PC-9 (cell line): ENCODE data around the gene EME1. TPM values are rescaled to one million over a fixed set of nuclear protein-coding genes. Genes with fewer than 3 reads are reported as not detected.
A peak's percentile ranks its signal among the peaks of the same experiment; 100 is the strongest.

Experiments used
- BruUV-seq: library from RNA; stranded (reverse); fragments of 400-500 nt; replicated peaks from 2 replicates; lab custom pipeline; 2021; lab: Mats Ljungman, UMichigan
- CTCF ChIA-PET: fragments of 300-600 bp; sonication (Branson Sonifier 250); formaldehyde crosslinking; loops from one replicate; lab custom pipeline; 2022; ENCODE audit warnings: antibody characterized with exemption; lab: Charles Lee
- POLR2A ChIA-PET: fragments of 300-600 bp; sonication (Branson Sonifier 250); formaldehyde crosslinking; loops from one replicate; lab custom pipeline; 2022; ENCODE audit warnings: antibody characterized with exemption; ENCODE audit not compliant: unreplicated experiment; lab: Charles Lee
- DNase-seq, 2 experiments: peaks; one replicate each; pipeline versions ENCODE4 v3.0.0 to v3.0.0-alpha.2; 2015 to 2022; ENCODE audit warnings: mixed read lengths in 1 of 2
- H2AFZ ChIP-seq: fragments of 200-600 bp; sonication (generic); 2 replicates; pipeline ENCODE4 v1.8.1; 2017; ENCODE audit warnings: antibody characterized with exemption
- H3F3A ChIP-seq: fragments of 200-600 bp; sonication (generic); 2 replicates; pipeline ENCODE4 v1.8.1; 2017; ENCODE audit warnings: antibody characterized with exemption, mild to moderate bottlenecking, low read depth; ENCODE audit not compliant: insufficient read depth
- H3K27ac ChIP-seq: fragments of 200-600 bp; sonication (generic); 2 replicates; pipeline ENCODE4 v1.6.1; 2016; ENCODE audit warnings: mixed run types
- H3K27me3 ChIP-seq: fragments of 200-600 bp; sonication (generic); 2 replicates; pipeline ENCODE4 v1.6.1; 2016; ENCODE audit warnings: low read depth, mixed run types; ENCODE audit not compliant: insufficient read depth
- H3K36me3 ChIP-seq: fragments of 200-600 bp; sonication (generic); 2 replicates; pipeline ENCODE4 v1.6.1; 2016; ENCODE audit warnings: low read depth, mixed run types
- H3K4me1 ChIP-seq: fragments of 200-600 bp; sonication (generic); replicated peaks from 2 replicates; pipeline ENCODE4 v1.6.1; 2016; ENCODE audit warnings: mixed run types; ENCODE audit not compliant: insufficient read depth
- H3K4me2 ChIP-seq: fragments of 200-600 bp; sonication (generic); 2 replicates; pipeline ENCODE4 v1.6.1; 2017; ENCODE audit warnings: mixed run types
- H3K4me3 ChIP-seq: fragments of 200-600 bp; sonication (generic); 2 replicates; pipeline ENCODE4 v1.6.1; 2016; ENCODE audit warnings: mixed run types
- H3K79me2 ChIP-seq: fragments of 200-600 bp; sonication (generic); 2 replicates; pipeline ENCODE4 v1.6.1; 2017; ENCODE audit warnings: low read depth, mixed run types
- H3K9me2 ChIP-seq: fragments of 200-600 bp; sonication (generic); 2 replicates; pipeline ENCODE4 v1.8.1; 2017; ENCODE audit warnings: mild to moderate bottlenecking; ENCODE audit not compliant: insufficient read depth
- H3K9me3 ChIP-seq: fragments of 200-600 bp; sonication (generic); 2 replicates; pipeline ENCODE4 v1.8.1; 2016; ENCODE audit warnings: low read depth; ENCODE audit not compliant: insufficient read depth
- H4K20me1 ChIP-seq: fragments of 200-600 bp; sonication (generic); 2 replicates; pipeline ENCODE4 v1.8.1; 2017; ENCODE audit not compliant: insufficient read depth
- CTCF ChIP-seq: fragments of 200-600 bp; sonication (generic); conservative IDR thresholded peaks from 2 replicates; pipeline ENCODE4 v1.6.1; 2017; ENCODE audit warnings: mixed run types, antibody characterized with exemption, mild to moderate bottlenecking, moderate library complexity
- EZH2 ChIP-seq: fragments of 200-600 bp; sonication (generic); IDR thresholded peaks from 2 replicates; pipeline ENCODE4 v1.8.0; 2017; ENCODE audit warnings: antibody characterized with exemption, low read depth
- intact Hi-C: fragments of 100-400 bp; cut with micrococcal nuclease; formaldehyde crosslinking; loops from one replicate; pipeline ENCODE4 v1.10.0; 2022; ENCODE audit not compliant: unreplicated experiment
- total RNA-seq: library from RNA; stranded (reverse); gene quantifications from 2 replicates; pipeline ENCODE4 v1.2.3, GENCODE V29; 2021

The EME1 gene
- total RNA-seq, 1 experiment from 2014 or later, result 21.0 TPM

GRCh38 chr17:50373705-50374104, 676 bp downstream of the EME1 start:
- Histone ChIP-seq H3K4me2 (peak overlapping the region; percentile 84), H3K4me1 (peaks cover 20% of the 10 kb centered on the region), H3K4me3 (peak overlapping the region; percentile 73), H3F3A (peaks cover 5% of the 10 kb centered on the region; the same call in 1 of the 2 replicates), H3K27ac (no peak overlapping the region), H3K27me3 (no peaks in the 10 kb centered on the region), H2AFZ (no peak overlapping the region), H3K9me3 (no peaks in the 10 kb centered on the region), H3K79me2 (peaks cover 34% of the 10 kb centered on the region), H4K20me1 (peaks cover 6% of the 10 kb centered on the region; the same call in 1 of the 2 replicates), H3K36me3 (peaks cover 14% of the 10 kb centered on the region), H3K9me2 (no peaks in the 10 kb centered on the region)
- ChIA-PET CTCF (no interaction called here), POLR2A (no interaction called here)
- DNase-seq, result no peak
- TF ChIP-seq EZH2 (no peak), CTCF (no peak)
- intact Hi-C loops, result no loop called here
- BruUV-seq, result no TSS peak

GRCh38 chr17:50375858-50376538, 3.0 kb downstream of the EME1 start:
- BruUV-seq, result no TSS peak
- peaks cover 5% of the 10 kb centered on the region; the same call in 1 of the 2 replicates for H4K20me1 ChIP-seq
- POLR2A ChIA-PET, result no interaction called here

More at GRCh38 chr17:50375858-50376538, 3.0 kb downstream of the EME1 start:
- no peak overlapping the region for H3K4me2 ChIP-seq
- H3K27ac ChIP-seq, result no peak overlapping the region
- 0 out of 2 replicates have a peak, but pooled peaks cover under 1% of the 10 kb centered on the region for H3K36me3 ChIP-seq
- no peaks in the 10 kb centered on the region for H3K9me3 ChIP-seq
- no peaks in the 10 kb centered on the region for H3K9me2 ChIP-seq
- H2AFZ ChIP-seq, result no peak overlapping the region
- intact Hi-C loops, result no loop called here
- H3F3A ChIP-seq, result peaks cover 26% of the 10 kb centered on the region; the same call in 1 of the 2 replicates
- H3K79me2 ChIP-seq, result peaks cover 26% of the 10 kb centered on the region
- TF ChIP-seq EZH2 (no peak), CTCF (no peak)
- CTCF ChIA-PET, result no interaction called here
- DNase-seq, result no peak
- H3K4me1 ChIP-seq, result peaks cover 20% of the 10 kb centered on the region
- no peaks in the 10 kb centered on the region for H3K27me3 ChIP-seq
- no peak overlapping the region for H3K4me3 ChIP-seq
